Activated T-helper 1 cell treated with anti-CD3 and anti-CD28 coated beads, Interleukin-2, amount 50 U/mL, for 16 hours (primary cell): Measurements from ENCODE around the gene RAB8B.
A peak's percentile ranks its signal among the peaks of the same experiment; 100 is the strongest.

Experiments used
- DNase-seq, 2 donors: peaks; one replicate each; pipeline ENCODE4 v3.0.0-alpha.2; 2020; ENCODE audit warnings: low read depth in 1 of 2, low spot score in 1 of 2

RAB8B gene

GRCh38 chr15:63181648-63182047 lies 7.8 kb upstream of the RAB8B start:
- DNase-seq: no peak

DNA sequence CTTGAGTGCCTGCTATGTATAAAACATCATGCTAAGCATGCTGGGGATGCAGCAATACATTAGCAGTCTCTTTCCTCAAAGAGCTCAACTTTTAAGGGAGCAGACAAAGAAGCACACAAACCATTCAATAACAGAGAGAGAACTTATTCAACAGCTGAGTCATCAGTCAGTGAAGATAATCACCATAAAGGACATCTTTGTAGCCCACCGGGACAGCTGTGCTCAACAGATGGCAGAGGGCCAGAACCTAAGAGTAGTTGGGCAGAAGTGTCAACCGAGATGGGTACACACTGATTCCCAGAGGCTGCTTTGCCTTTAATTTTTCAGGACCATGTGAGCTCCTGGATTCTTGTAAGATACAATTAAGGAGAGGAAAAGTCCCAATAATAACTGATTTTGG lies 4.2 kb upstream of the RAB8B start:
- DNase-seq: no peak

GRCh38 chr15:63186065-63186464 lies 3.3 kb upstream of the RAB8B start:
- DNase-seq: no peak

DNA sequence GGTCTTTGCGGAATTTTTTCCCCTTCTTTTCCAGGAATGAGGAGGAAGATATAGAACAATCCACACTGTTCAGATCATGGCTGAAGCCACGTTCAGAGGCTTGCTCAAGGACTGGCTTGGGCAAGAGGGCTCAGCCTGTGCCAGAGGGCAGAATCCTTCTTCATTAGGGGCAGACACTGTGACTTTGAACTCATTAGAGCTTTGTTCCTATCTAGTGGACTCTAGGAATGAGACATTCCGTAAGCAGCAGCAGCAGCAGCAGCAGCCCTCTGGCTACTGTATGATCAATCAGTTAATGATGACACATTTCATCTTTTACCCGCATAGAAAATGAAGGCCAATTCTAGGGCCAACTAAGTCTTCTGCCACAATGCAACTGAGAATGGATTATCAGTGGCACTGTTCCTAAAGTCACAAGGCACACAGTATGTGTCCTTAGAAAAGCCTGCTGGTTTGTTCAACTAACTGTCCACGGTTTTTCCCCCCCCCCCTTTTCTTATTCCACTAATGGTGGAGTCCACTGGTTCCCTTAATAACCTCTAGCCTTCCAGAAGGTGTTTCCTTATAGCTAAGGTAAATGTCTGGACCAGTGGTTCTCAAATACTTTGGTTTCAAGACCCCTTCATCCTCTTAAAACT lies 1.7 kb upstream of the RAB8B start:
- no peak for DNase-seq

DNA sequence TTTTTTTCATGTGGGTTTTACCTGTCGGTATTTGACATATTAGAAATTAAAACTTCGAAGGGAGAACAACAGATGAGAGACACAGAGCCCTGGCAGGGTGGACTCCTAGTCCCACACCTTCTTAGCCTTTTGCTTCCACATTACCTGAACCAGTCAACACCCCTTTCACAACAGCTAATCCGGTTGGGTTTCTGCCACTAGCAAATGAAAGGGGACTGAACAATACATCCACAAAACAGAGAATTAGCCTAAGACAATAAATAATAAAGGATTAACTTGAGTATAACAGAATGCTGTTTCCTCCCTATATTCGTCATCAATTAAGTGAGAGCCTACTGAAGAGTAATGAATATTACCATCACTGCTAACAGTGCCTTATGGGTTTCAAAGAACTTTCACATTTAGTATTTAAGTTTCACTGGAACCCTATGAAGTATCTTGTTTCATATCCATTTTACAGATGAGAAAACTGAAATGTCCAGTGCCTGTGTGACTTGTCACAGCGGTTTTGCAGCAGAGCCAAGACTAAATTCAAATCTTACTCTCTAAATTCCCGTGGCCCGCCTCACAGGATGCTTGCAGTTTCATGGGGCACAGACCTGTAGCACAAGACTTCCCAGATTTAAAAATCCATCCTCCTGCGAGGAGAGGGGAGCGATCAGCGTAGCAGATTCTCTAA lies 1.0 kb upstream of the RAB8B start:
- DNase-seq: no peak

- no peak for DNase-seq
Observed at GRCh38 chr15:63189941-63190768, 749 bp downstream of the RAB8B start.

DNA sequence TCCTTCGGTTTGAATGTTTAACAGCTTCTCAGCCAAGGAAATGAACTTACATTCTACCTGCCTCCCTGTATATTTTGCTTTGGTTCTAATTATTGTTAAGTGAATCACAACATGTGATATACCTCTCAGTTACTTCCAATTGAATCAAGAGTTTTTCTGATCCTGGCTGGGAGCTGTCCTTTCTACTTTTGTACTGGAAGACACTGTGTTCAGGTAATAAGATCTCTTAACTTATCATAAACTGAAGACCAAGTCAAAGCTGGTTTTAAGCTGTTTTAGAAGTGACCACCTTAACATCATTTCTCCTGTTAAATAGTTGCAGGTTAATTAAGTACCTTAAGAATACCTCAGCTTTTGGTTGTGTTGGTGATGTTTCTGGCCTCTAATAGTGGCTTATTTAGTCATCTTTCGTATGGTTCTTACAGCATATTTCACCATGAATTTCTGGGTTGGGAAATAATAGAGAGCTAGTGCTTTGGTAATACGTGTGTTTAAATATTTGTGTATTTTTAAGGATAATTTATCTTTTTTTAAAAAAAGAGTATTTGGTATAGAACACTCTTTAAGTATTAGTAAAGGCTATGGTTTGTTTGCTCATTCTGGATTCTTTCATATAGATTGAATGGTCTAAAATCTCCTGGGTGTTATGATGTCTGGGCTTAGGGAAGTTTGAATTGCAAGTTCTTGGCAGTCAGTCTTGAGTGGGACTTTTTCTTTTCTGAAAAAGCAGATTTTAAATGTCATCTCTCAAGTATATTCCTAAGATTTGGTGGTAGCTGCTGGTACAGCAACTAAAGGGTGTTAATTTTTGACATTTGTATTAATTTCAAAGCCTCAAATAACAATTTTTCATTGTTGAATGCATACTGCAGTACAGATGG lies 1.6 kb downstream of the RAB8B start:
- no peak for DNase-seq

GRCh38 chr15:63191895-63192618 lies 2.7 kb downstream of the RAB8B start:
- DNase-seq: peak in 1 of 2 donors; percentile 38

- no peak for DNase-seq
Observed at GRCh38 chr15:63192619-63193206, 3.3 kb downstream of the RAB8B start.

DNA sequence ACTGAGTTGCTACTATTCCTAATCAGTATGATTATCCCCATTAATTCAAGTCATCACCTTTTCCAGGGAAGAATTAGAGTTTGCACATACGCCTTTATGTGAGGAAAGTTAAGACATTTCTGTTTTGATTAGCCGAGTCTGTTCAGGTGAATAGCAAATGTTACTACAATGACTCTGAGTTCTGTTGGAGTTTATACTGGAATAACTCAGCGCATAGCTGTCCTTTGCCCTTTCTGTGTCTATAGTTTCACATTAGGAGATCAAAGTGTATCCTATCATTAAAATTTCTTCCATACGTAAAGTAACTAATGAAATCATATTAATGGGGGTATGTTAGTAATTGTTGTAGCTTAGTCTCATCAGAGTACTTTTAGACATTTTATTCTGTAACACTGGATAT lies 4.9 kb downstream of the RAB8B start:
- no peak for DNase-seq

- no peak for DNase-seq
Observed at GRCh38 chr15:63194880-63195568, 5.6 kb downstream of the RAB8B start.

GRCh38 chr15:63195569-63196015 lies 6.2 kb downstream of the RAB8B start:
- no peak for DNase-seq

GRCh38 chr15:63196842-63197241 lies 7.4 kb downstream of the RAB8B start:
- DNase-seq: no peak

DNA sequence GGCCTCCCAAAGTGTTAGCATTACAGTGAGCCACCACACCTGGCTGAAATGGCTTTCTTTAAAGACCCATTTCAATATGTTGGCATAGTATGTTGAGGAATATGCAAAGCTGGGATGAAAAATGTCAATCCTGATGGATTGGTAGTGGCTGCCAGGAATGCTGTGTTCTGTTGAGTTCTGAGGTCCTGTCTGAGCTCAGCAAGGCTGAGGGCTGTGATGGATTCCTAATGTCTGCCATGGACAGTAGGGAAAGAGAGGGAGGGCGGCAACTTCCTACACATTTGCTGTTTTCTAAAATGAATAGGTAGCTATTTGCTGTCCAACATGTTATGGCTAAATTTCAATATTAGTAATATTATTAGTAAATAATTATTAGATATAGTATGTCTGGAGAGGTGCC lies 8.2 kb downstream of the RAB8B start:
- DNase-seq: no peak

GRCh38 chr15:63198371-63199250 lies 9.2 kb downstream of the RAB8B start:
- DNase-seq: no peak

DNA sequence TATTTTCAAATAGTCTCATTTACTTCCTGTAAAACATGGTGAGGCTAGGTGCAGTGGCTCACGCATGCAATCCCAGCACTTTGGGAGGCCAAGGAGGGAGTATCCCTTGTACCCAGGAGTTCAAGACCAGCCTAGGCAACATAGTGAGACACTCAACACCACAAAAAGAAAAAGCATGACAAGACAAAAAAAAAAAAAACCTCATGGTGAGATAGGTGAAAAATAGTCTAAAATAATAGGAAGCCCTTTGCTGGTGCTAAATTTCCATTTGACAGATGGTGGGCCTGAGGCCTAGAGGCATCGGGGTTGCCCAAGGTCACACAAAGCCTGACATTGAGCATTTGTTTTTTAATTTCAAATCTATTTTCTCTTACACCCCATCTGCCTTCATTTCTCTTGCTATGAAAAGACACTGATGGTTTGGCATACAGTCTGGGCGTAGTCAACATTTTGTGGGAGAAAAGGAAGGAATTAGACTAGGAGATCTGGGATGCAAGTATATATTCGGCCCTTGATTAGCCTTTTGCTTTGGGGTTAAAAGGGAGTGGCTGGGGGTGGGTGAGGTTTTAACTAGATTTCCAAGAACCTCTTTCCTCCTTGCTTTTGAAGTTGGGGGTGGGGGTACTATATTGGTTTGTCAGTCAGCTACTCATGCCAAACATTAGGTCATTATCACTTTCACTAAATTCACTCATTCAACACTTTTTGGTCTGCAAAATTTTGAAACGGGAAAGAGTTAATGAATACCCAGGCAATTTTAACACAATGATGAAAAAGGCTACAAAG lies 11.3 kb downstream of the RAB8B start:
- DNase-seq: no peak

DNA sequence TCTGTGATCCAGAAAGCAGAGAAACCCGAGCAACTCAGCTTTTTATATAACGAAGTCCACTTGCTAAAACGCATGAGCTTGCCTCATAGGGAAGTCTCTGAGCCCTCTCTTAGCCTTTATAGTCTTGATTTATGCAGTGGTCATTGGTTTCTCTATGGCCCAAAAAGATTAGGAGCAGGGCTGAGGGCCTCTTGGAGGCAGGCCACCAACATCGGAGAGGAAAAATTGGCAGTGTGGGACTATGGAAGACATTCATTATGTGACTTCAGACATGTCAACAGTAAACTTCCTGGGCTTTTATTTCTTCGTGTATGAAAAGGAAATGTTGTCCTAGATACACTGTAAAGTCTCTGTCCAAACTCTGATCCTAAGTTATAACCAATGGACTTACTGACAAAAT lies 13.5 kb downstream of the RAB8B start:
- DNase-seq: no peak
